ENCODE measurements around the gene AKR1D1.

DNA sequence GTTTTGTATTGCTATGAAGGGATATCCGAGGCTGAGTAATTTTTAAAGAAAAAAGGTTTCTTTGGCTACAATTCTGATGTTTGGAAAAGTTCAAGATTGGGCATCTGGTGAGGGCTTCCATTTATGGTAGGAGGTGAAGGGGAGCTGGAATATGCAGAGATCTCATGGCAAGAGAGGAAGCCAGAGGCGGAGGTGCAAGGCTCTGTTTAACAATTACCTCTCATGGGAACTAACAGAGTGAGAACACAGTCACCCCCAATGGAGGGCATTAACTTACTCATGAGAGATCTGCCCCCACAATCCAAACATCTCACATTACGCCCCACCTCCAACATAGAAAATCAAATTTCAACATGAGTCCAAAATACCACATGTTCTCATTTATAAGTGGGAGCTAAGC lies 62.0 kb downstream of the AKR1D1 start:
- no peak for TF ChIP-seq JUND (IDR thresholded peaks at IDR 0.05; ENCODE audit: low read depth, low read length)
- TF ChIP-seq POLR2A (IDR thresholded peaks at IDR 0.05; ENCODE audit: low read depth, low read length): no peak
- TF ChIP-seq, protein P1, sequence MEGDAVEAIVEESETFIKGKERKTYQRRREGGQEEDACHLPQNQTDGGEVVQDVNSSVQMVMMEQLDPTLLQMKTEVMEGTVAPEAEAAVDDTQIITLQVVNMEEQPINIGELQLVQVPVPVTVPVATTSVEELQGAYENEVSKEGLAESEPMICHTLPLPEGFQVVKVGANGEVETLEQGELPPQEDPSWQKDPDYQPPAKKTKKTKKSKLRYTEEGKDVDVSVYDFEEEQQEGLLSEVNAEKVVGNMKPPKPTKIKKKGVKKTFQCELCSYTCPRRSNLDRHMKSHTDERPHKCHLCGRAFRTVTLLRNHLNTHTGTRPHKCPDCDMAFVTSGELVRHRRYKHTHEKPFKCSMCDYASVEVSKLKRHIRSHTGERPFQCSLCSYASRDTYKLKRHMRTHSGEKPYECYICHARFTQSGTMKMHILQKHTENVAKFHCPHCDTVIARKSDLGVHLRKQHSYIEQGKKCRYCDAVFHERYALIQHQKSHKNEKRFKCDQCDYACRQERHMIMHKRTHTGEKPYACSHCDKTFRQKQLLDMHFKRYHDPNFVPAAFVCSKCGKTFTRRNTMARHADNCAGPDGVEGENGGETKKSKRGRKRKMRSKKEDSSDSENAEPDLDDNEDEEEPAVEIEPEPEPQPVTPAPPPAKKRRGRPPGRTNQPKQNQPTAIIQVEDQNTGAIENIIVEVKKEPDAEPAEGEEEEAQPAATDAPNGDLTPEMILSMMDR (IDR thresholded peaks at IDR 0.05 in 2 of 3, conservative IDR thresholded peaks at IDR 0.05 in 1 of 3; ENCODE audit: control insufficient read depth in 2 of 3, extremely low read depth in 1 of 3, insufficient read depth in 1 of 3, low read depth in 3 of 3, low read length in 3 of 3): no peak
- TF ChIP-seq, protein P2, sequence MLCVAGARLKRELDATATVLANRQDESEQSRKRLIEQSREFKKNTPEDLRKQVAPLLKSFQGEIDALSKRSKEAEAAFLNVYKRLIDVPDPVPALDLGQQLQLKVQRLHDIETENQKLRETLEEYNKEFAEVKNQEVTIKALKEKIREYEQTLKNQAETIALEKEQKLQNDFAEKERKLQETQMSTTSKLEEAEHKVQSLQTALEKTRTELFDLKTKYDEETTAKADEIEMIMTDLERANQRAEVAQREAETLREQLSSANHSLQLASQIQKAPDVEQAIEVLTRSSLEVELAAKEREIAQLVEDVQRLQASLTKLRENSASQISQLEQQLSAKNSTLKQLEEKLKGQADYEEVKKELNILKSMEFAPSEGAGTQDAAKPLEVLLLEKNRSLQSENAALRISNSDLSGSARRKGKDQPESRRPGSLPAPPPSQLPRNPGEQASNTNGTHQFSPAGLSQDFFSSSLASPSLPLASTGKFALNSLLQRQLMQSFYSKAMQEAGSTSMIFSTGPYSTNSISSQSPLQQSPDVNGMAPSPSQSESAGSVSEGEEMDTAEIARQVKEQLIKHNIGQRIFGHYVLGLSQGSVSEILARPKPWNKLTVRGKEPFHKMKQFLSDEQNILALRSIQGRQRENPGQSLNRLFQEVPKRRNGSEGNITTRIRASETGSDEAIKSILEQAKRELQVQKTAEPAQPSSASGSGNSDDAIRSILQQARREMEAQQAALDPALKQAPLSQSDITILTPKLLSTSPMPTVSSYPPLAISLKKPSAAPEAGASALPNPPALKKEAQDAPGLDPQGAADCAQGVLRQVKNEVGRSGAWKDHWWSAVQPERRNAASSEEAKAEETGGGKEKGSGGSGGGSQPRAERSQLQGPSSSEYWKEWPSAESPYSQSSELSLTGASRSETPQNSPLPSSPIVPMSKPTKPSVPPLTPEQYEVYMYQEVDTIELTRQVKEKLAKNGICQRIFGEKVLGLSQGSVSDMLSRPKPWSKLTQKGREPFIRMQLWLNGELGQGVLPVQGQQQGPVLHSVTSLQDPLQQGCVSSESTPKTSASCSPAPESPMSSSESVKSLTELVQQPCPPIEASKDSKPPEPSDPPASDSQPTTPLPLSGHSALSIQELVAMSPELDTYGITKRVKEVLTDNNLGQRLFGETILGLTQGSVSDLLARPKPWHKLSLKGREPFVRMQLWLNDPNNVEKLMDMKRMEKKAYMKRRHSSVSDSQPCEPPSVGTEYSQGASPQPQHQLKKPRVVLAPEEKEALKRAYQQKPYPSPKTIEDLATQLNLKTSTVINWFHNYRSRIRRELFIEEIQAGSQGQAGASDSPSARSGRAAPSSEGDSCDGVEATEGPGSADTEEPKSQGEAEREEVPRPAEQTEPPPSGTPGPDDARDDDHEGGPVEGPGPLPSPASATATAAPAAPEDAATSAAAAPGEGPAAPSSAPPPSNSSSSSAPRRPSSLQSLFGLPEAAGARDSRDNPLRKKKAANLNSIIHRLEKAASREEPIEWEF (IDR thresholded peaks at IDR 0.05; ENCODE audit: insufficient replicate concordance, low read depth, low read length): no peak
- no peak for TF ChIP-seq NR2F1 (conservative IDR thresholded peaks at IDR 0.05)
- no peak for TF ChIP-seq TAF1 (IDR thresholded peaks at IDR 0.05; ENCODE audit: borderline replicate concordance, low read depth, low read length)

All from GM12878 (cell line).